Measurements from ENCODE around the gene ECSCR. TPM values are rescaled to one million over a fixed set of nuclear protein-coding genes. Genes with fewer than 3 reads are reported as not detected.
A peak's percentile ranks its signal among the peaks of the same experiment; 100 is the strongest.

The ECSCR gene
- total RNA-seq, 2 experiments from 2014 or later: not detected

- Histone ChIP-seq H3K4me2 (ENCODE audit: low read length) (peak within 1 kb of the TSS; percentile 98), H2AFZ (ENCODE audit: low read length) (peak within 1 kb of the TSS; percentile 75), H3K36me3 (ENCODE audit: insufficient read depth, low read length) (peaks cover 6% of the 10 kb centered on the region; the same call in 1 of the 2 replicates), H3K79me2 (ENCODE audit: insufficient read depth, low read depth, low read length) (no peaks in the 10 kb centered on the region), H3K9me2 (ENCODE audit: insufficient read depth, low read length) (no peaks in the 10 kb centered on the region), H3K9me3 (ENCODE audit: low read length) (no peaks in the 10 kb centered on the region), H3K4me1 (ENCODE audit: insufficient read depth, low read length, poor library complexity, severe bottlenecking) (peaks cover 43% of the 10 kb centered on the region), H4K20me1 (ENCODE audit: insufficient read depth, low read length) (no peaks in the 10 kb centered on the region), H3K4me3 (ENCODE audit: low read depth, low read length, poor library complexity, severe bottlenecking) (peak within 1 kb of the TSS; percentile 71), H3K27ac (ENCODE audit: low read depth, low read length, poor library complexity, severe bottlenecking) (peak within 1 kb of the TSS; percentile 83)
- no peak for TF ChIP-seq EZH2phosphoT487 (IDR thresholded peaks at IDR 0.05; ENCODE audit: borderline replicate concordance, low read depth, low read length)
- intact Hi-C loops (cut with micrococcal nuclease; ENCODE audit: unreplicated experiment): loop anchor here (10.0 kb wide), 1 partner anchor 209 kb away; the partner anchor contains the start of gene SIL1
- DNase-seq (ENCODE audit: low spot score): peak; percentile 98
- ChIA-PET POLR2A (interaction anchor here (0.6 to 1.7 kb wide), 5 partner anchors 11 to 111 kb away, joined by 3 to 5 read pairs (median 4); partner anchors contain the start of gene MATR3), CTCF (ENCODE audit: unreplicated experiment) (interaction anchor here (0.6 to 3.1 kb wide), 3 partner anchors 13 to 902 kb away, joined by 3 to 12 read pairs (median 3); no protein-coding TSS in a partner anchor)
- no TSS peak for BruUV-seq (replicated peaks)
Observed at GRCh38 chr5:139403787-139404483, 58.6 kb downstream of the ECSCR start, which contains the start of gene SPATA24. SPATA24 (minus strand) TSS chr5:139404089; CDS start chr5:139404060, 29 bp downstream.

- peak overlapping the region; percentile 98 for H3K4me2 ChIP-seq (ENCODE audit: low read length)
- BruUV-seq (replicated peaks): TSS peak; percentile 89
- H3K27ac ChIP-seq (ENCODE audit: low read depth, low read length, poor library complexity, severe bottlenecking): peak overlapping the region; percentile 83
- peaks cover 6% of the 10 kb centered on the region; the same call in 1 of the 2 replicates for H3K36me3 ChIP-seq (ENCODE audit: insufficient read depth, low read length)
- intact Hi-C loops (cut with micrococcal nuclease; ENCODE audit: unreplicated experiment): loop anchor here (10.0 kb wide), 1 partner anchor 209 kb away; the partner anchor contains the start of gene SIL1
- H3K4me1 ChIP-seq (ENCODE audit: insufficient read depth, low read length, poor library complexity, severe bottlenecking): peaks cover 41% of the 10 kb centered on the region
- H3K79me2 ChIP-seq (ENCODE audit: insufficient read depth, low read depth, low read length): no peaks in the 10 kb centered on the region
- H3K9me3 ChIP-seq (ENCODE audit: low read length): no peaks in the 10 kb centered on the region
- CTCF ChIA-PET (ENCODE audit: unreplicated experiment): interaction anchor here (3.1 kb wide), 1 partner anchor 12 kb away, joined by 12 read pairs; no protein-coding TSS in a partner anchor
- DNase-seq (ENCODE audit: low spot score): no peak
- no peaks in the 10 kb centered on the region for H3K9me2 ChIP-seq (ENCODE audit: insufficient read depth, low read length)
- H3K4me3 ChIP-seq (ENCODE audit: low read depth, low read length, poor library complexity, severe bottlenecking): peak overlapping the region; percentile 71
- TF ChIP-seq CTCF (conservative IDR thresholded peaks at IDR 0.05; ENCODE audit: low read length): no peak
- no peak for TF ChIP-seq EZH2phosphoT487 (IDR thresholded peaks at IDR 0.05; ENCODE audit: borderline replicate concordance, low read depth, low read length)
- POLR2A ChIA-PET: interaction anchor here (0.8 to 1.7 kb wide), 4 partner anchors 12 to 111 kb away, joined by 3 to 7 read pairs (median 4); partner anchors contain the start of gene MATR3
- H2AFZ ChIP-seq (ENCODE audit: low read length): peak overlapping the region; percentile 42; the same call in 1 of the 2 replicates
- H4K20me1 ChIP-seq (ENCODE audit: insufficient read depth, low read length): no peaks in the 10 kb centered on the region
Observed at GRCh38 chr5:139403418-139403786, 59.1 kb downstream of the ECSCR start.

DNA sequence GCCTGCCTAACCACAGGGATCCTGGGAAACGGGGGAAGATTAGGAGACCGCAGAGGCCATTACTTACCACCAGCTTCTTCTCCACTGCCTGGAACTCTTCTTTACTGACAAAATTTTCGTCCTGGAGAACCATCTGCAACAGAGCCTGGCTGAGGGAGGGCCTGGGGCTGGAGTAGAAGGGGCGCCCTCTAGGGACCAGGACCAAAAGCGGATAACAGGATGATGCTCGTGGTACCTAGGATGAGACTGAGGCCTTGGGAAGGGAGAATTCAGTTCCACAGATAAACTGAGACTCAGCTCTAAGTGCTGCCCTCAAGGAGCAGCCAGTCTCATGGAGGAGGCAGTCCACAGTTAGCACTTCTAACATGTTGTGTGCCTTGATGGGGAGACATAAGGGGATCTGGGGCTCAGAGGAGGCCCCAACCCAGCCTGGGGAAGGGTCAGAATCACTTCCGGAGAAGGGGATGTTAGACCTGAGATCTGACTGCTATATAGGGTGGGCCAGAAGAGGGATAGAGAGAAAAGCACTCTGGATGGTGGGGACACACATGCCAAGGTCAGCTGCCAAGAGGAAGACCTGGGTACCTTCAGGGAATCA is 59.9 kb downstream of the ECSCR start:
- BruUV-seq (replicated peaks): no TSS peak
- Histone ChIP-seq H4K20me1 (ENCODE audit: insufficient read depth, low read length) (no peaks in the 10 kb centered on the region), H3K4me1 (ENCODE audit: insufficient read depth, low read length, poor library complexity, severe bottlenecking) (peaks cover 33% of the 10 kb centered on the region), H3K36me3 (ENCODE audit: insufficient read depth, low read length) (peaks cover 6% of the 10 kb centered on the region; the same call in 1 of the 2 replicates), H3K79me2 (ENCODE audit: insufficient read depth, low read depth, low read length) (no peaks in the 10 kb centered on the region), H2AFZ (ENCODE audit: low read length) (no peak overlapping the region), H3K27ac (ENCODE audit: low read depth, low read length, poor library complexity, severe bottlenecking) (peak overlapping the region; percentile 83), H3K4me3 (ENCODE audit: low read depth, low read length, poor library complexity, severe bottlenecking) (peak overlapping the region; percentile 71), H3K9me3 (ENCODE audit: low read length) (no peaks in the 10 kb centered on the region), H3K4me2 (ENCODE audit: low read length) (peak overlapping the region; percentile 98), H3K9me2 (ENCODE audit: insufficient read depth, low read length) (no peaks in the 10 kb centered on the region)
- CTCF ChIA-PET (ENCODE audit: unreplicated experiment): interaction anchor here (3.1 kb wide), 1 partner anchor 11 kb away, joined by 12 read pairs; no protein-coding TSS in a partner anchor
- TF ChIP-seq CTCF (conservative IDR thresholded peaks at IDR 0.05; ENCODE audit: low read length) (peak; percentile 88), EZH2phosphoT487 (IDR thresholded peaks at IDR 0.05; ENCODE audit: borderline replicate concordance, low read depth, low read length) (no peak)
- peak; percentile 50 for DNase-seq (ENCODE audit: low spot score)
- intact Hi-C loops (cut with micrococcal nuclease; ENCODE audit: unreplicated experiment): loop anchor here (10.0 kb wide), 1 partner anchor 208 kb away; the partner anchor contains the start of gene SIL1
- POLR2A ChIA-PET: interaction anchor here (0.8 to 1.7 kb wide), 4 partner anchors 12 to 152 kb away, joined by 3 to 7 read pairs (median 4); partner anchors contain the start of gene MATR3
